ENCODE results near the gene ABL1.

GRCh38 chr9:130831077-130831476, 4.0 kb upstream of the ABL1 start:
- TF ChIP-seq CTCF (IDR thresholded peaks at IDR 0.05; ENCODE audit: insufficient read depth, low read depth, low read length): no peak
- TF ChIP-seq EZH2 (IDR thresholded peaks at IDR 0.05; ENCODE audit: insufficient read depth, low read length): no peak

Measured in astrocyte (in vitro differentiated cells and primary cell).